ENCODE data around the gene TMC1.

TMC1 gene

DNA sequence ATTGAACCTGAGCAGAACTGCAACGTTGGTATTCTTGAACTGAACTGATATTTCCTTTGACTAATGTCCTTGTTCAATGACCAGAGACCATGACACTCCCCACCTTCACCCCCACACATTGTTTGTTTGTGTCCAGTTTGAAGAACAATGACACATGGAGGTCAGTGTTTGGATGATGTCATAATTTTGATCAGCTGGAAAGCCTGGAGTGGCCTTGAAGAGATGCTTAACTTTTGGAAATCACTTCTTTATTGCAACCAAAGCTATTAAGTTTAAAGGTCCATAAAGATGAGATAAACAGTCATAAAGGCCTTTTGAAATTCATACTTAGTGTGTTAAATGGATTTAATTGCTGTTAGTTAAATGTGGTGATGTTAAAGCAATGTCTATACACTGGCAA, 92.7 kb downstream of the TMC1 start:
- no peak for DNase-seq (ENCODE audit: low spot score)

DNA sequence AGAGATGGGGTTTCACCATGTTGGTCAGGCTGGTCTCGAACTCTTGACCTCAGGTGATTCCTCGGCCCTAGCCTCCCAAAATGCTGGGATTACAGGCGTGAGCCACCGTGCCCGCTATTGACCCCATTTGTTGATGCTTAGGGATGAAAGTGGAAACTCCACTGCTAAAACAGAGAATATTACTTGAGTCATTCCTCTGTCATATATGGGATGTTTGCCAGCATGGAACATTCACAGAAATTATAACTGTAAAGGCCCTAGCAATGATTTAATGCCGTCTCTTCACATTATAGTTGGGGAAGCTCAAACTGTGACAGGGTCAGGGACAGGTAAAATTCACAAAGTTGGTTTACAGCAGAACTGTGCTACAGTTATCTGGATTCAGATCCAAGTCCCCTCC, 94.5 kb downstream of the TMC1 start:
- DNase-seq (ENCODE audit: low spot score), result no peak

DNA sequence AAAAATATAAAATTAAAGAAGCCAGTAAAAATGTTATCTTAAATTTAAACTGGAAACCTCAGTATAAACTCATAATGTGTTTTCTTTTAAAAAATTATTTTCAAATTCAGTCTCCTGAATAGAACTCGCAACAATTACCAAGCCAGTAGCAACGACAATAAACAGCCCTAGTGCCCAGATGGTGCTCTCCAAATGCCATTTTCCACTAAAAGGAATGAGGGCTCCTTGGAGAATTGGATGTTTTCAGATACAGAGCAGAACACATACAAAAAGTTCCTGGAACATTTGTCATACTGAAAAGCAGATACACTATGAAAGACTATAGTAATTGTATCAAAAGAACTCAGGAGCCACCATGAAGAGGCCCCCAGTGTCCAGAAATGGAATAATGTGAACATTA, 97.4 kb downstream of the TMC1 start:
- DNase-seq (ENCODE audit: low spot score), result no peak

DNA sequence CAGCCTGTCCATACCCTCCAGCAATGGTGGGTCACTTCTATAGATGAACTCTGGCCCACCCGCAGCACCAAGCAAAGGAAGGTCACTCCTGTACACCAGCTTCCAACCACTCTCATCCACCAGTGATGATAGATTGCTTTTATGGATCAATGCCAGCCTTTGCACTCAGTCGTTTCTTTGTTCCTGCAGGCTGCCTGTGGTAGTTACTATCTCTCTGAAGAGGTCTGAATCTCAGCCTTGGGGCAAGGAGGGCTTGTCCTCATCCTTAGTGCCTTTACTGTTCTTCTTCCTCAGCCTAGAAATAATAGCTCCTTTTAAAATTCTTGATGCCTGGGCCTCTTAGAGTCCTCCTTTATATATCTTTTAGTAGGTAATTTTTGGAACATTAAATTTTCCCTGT, 100.8 kb downstream of the TMC1 start:
- DNase-seq (ENCODE audit: low spot score), result no peak

DNA sequence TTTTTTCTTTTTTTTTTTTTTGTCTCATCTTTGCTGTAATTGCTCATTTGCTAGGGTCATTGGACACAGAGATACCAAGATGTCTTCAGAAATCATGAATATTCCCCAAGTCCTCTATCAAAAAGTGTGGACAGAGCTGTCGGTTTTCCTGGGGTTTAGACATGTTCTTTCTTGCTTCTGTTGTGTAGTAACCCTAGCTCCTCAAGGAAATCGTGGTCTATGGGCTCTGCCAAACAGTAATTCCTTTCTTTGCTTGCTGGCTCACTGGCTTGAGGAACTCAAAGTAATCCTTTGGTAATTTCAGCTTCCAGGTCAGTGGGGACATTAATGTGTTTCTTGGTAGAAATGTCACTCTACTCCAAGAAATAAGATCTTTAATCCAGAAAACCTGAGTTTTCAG, 101.7 kb downstream of the TMC1 start:
- no peak for DNase-seq (ENCODE audit: low spot score)

DNA sequence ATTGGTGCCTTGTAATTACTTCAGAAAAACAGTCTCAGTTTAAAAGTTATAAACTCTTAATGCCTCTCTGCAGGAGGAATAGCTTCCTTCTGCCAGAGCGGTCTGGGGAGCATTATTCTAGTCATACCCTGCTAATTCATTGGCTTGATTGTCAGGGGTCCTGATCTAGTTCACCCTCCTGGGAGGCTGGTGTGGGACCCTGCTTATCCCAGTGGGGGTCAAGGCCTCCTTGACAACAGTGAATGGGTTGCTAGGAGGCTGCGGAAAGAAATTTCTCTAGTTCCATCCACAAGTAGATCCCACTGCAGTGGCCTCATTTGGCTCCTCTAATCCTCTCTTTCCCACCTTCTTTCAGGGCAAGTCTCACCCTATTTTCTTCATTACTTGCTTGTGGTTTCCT, 105.7 kb downstream of the TMC1 start:
- DNase-seq (ENCODE audit: low spot score), result no peak

DNA sequence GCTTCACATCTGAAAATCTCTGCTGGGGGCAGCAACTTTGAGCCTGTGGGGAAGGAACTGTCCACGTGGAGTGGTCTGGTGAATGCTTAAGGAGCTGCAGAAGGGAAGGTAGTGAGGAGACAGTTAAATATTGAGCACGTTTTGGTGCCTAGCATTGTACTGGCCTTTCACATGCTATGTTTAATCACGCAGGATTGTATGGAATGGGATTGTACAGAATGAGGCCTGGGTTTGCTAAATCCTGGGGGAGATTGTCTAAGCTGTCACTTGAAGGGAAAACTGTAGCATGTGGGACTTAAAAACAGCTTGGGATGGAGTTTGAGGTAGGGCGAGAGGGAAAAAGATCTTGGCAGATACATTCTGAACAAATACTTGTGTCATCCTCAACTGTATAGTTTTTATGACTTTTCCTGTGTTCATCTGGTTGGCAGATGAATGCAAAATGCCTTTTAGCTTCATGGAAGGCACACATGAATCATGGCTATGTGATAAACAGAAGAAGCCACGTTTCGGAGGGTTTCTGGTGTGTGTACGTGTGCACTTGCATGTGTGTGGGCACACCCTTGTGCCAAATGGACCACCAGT, 106.6 kb downstream of the TMC1 start:
- no peak for DNase-seq (ENCODE audit: low spot score)

DNA sequence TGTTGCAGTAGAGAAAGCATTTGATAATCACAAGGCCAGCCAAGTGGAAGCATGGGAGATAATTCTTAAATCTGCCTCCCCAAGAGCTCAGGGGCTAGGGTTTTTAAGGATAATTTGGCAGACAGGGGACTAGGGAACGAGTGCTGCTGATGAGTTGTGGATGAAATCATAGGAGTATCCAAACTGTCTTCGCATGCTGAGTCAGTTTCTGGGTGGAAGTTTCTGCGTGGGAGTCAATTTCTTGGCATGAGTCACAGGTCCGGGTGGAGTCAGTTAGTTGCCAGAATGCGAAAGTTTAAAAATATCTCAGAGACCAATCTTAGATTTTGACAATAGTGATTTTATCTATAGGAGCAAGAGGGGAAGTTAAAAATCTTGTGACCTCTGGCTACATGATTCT, 112.6 kb downstream of the TMC1 start:
- DNase-seq (ENCODE audit: low spot score), result no peak

DNA sequence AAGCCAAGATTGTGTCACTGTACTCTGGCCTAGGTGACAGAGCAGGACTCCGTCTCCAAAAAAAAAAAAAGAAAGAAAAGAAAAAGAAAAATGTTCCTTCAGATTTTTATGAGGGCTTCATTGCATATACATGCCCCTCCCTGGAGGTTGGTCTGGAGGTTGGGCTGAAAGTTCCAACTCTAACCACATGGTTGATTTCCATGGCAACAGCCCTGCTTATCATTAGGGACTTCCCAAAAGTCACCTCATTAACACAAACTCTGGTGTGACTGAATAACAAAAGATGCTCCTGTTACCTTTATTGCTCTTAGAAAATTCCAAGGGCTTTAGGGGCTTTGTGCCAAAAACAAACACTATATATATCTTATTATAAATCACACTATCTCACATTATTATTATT, 113.8 kb downstream of the TMC1 start:
- DNase-seq (ENCODE audit: low spot score), result no peak

DNA sequence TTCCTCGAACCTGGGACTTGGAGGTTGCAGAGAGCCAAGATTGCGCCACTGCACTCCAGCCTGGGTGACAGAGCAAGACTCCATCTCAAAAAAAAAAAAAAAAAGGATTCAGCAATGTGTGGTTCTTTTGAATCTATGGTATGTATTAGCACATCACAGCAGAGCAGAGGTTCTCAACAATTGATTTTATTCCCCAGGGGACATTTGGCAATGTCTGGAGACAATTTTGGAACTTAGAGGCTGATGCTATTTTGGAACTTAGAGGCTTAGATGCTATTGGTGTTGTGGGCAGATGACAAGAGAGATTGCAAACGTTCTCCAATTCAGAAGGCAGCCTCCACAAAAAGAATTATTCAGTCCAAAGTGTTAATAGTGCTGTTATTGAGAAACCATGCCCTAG, 115.2 kb downstream of the TMC1 start:
- no peak for DNase-seq (ENCODE audit: low spot score)

DNA sequence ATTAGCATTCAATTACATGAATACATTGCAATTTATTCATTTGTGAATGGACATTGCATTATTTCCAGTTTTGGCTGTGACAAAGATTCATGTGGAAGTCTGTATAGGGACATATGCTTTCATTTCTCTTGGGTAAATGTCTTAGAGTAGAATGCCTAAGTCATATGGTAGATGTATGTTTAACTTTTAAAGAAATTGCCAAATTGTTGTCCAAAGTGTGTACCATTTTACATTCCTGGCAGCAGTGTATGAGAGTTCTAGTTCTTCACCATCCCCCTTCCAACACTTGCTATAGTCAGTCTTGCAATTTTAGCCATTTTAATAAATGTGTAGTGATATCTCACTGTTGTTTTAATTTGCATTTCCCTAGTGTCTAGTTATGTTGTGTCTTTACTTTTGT, 122.2 kb downstream of the TMC1 start:
- no peak for DNase-seq (ENCODE audit: low spot score)

DNA sequence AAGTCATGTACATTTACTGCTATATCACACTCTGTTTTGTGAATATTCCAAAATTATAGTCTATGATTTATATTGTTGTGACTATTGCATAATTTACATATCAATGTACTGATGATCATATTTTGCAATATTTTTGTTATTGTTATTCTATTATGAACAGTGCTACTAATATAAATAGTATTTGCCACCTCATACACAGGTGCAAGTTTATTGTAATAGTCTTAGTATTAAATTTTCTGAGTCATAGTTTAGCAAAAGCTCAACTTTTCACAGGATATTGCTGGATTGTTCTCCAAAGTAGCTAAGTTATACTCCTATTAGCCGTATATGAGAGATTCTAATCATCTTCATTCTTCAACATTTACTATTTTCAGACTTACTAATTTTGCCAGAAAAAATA, 124.7 kb downstream of the TMC1 start:
- DNase-seq (ENCODE audit: low spot score), result no peak

DNA sequence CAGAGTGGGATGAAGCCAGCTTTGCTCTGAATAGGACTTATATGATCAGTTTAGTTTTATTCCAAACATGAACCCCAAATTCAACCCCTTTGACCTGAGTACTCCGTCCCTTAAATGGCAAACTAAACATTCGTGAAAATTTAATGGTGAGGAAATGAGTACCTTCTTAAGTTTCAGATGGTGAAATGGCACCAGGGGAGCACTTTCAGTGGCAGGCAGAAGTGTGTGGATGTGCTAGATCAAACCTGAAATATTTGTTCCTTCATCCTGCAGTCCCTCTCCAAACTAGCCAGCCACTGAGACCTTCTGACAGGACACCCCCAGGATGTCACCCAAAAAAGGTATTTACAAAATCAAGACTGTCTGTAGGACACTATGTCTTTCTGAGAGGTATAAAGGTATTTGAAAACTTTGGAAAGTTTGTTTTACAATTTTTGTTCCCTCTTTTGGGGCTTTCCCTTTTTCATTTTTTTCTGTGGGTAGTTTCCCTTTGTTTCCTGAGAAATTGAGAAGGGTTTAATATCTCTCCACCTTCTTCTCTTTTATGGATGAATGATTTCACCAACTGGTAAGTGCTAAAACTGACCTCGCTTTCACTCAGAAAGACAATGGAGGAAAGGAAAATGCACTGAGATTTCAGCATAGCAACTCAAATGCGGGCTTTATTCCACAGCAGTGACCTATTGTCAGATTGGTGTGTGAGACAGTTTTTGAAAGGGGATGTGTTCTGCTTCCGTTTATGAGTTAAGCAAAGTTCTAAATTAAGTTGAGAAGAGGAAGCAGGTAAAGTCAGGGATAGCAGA, 127.1 kb downstream of the TMC1 start:
- DNase-seq (ENCODE audit: low spot score), result no peak

DNA sequence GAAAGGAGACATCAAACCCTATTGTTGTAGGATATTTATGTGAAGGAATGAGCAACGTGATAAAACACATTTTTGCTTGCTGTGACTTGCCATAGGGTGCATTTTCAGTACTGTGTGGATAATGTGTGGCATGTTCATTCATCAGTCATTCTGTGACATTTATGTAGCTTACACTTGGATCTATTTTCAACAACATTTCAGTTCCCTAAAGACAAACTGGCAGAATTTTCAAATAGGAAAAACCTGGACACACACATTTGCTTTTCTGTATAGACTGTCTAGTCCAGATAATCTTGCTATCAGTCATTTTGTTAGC, 127.7 kb downstream of the TMC1 start:
- no peak for DNase-seq (ENCODE audit: low spot score)

DNA sequence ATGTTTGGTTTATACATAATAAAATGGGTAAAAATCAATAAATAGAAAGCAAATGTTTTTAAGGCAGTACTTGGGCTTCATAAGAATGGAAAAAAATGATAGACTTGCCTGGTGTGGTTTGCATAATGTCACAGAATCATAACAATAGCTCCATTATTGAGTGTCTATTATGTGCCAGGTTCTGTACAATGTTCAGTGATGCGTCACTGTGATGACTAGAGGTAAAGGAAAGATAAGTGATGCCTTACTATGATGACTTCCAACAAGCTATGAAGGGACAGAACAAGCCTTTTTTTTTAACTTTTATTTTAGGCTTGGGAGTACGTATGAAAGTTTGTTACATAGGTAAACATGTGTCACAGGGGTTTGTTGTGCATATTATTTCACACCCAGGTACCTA, 128.8 kb downstream of the TMC1 start:
- no peak for DNase-seq (ENCODE audit: low spot score)

DNA sequence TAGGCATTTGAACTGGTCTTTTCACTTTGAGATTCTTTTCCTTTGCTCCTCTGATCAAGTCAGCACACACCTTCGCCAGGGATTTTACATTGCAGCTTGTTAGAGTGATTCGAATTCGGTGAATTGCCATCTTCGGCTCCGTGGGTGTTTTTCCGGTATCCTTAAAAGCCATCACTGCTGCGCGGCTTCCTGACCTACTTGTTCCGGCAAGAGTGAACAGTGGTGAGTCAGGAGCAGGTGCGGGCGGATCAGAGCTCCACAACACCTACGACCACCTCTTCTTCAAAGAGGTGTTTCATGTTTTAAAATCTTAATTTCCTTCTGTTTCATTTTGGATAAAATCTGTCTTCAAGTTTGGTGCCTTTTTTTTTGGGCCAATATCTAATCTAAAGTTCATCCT, 134.6 kb downstream of the TMC1 start:
- DNase-seq (ENCODE audit: low spot score), result no peak

DNA sequence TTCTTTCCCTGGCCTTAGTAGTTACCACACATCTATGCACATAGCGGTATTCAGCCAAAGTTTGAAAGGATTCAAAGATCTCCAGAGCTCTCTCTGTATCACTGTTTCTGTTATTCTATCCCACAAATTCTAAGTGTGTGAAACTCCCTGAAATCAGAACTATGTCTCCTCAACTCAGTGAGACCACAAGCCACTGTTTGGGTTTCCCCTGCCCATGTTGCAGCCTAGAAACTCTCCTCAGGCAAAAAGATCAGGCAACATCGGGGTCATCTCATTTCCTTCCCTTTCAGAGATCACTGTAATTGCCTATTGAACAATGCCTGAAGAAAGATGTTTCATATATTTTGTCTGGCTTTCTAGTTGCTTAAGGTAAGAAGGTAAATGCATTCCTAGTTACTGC, 135.6 kb downstream of the TMC1 start:
- no peak for DNase-seq (ENCODE audit: low spot score)

DNA sequence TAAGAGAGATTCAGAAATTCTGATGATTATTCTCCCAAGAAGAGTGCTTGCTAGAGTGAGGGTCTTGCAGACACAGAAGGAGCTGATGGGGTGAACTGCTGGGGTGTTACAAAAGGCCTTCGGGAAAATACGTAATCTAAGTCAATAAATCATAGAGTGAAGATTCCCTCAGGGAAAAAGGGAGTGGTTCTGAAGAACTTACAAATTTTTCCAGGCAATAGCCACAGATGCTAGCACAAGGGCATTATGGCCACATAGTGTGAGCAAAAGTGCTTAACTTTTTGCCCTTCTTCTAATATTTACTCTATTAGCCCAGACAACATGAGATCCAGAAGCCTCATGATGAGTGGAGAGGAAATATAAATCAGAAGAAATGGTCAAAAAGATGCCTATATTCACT, 137.3 kb downstream of the TMC1 start:
- no peak for DNase-seq (ENCODE audit: low spot score)

DNA sequence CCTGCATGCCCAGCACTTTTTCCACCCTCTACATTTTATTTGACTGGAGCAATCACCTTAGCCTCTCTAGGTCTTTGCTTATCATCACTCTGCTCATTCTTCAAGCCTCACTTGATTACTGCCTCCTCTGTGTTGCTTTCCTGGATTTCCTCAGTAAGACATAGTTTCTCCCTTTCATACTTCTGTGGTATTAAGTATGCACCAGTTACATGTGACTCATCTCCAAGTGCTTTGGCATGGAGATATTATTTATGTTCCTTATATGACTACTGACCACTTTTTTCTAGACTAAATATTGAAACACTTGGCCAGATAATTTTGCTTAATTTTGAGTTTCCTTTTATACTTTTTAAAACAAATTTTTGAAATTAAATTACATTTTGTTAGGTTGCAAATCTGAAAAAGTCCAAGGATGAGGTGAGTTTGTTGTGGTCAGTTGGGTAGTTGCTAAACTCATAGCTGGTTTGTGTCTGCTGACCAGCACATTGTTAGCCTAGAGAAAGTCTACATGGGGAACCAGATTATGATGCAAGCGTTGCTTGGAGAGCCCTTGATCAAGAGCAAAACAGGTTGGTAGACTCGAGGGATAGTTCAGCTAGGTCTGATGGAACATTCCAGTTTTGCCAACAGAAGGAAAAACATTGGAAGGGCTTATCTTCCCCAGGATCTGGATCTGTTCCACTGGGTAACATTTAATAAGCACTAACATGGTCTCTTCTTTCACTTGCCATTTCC, 140.2 kb downstream of the TMC1 start:
- no peak for DNase-seq (ENCODE audit: low spot score)

DNA sequence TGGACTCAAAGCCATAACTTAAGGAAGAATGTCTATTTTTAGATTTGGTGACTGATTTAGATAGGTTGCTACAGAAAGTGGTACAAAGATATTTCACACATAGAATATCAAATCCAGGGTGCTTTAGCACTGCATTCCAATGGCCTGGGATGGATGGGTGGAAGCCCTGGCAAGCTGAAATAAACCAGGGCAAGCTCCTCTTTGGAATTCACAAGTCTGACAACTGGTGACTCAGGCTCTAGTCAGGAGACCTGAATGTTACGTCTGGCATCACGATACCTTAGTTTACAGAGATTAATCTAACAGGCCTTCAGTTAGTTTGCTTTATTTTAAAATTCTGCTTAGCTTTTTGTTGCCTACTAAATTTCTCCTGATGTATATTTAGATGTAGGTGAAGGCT, 144.0 kb downstream of the TMC1 start:
- DNase-seq (ENCODE audit: low spot score), result no peak

DNA sequence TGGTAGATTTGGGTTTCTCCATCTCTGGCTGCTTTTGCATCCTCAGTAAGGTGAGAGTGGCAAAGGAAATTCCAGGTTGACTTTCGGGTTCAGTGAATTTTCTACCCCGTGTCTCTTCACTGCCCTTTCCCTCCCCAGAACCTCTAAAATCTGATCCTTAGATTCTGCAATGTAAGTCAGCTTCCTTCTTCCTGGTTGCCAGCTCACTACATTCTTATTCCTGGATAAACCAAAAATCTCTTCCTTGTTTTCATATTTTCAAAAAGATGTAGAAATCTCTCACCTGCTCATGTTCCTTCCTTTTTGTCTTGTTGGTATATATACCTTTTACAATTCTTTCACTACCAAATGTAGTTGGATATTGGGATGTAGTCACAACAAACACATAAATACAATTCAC, 145.8 kb downstream of the TMC1 start:
- DNase-seq (ENCODE audit: low spot score), result no peak

DNA sequence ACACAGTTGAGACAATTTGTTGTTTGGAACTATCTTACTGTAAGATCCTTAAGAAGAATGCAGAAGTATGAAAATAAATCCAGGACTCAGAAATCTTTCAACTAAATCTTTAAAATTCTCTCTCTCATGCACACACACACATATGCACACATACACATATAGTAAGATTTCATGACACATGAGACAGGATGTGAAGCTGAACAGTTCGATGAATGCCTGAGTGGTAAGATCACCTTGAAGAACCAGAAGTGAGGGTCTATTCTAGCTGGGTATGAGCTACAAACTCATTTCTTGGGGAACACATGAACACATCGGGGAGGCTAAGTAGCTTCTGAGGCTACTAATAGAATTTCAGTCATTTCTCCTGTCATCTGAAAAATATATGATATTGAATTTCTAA, 153.6 kb downstream of the TMC1 start:
- DNase-seq (ENCODE audit: low spot score), result no peak

DNA sequence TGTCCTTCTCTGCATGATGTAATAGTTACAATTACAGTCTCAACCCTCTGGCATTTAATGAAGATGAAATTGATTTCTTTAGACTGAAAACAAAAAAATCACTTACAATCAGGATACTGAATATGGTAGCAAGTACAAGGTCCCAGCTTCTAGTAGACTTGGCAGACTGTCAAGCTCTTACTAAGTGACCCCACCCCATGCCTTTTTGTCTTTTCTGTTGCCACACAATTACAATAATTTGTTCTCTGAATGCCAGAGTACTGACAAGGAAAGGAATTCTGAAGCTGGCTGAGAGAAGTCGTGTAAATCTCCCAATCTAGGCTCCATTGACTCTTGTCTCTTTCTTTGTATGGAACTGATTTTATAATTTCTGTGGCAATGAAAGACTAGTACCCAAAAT, 154.2 kb downstream of the TMC1 start:
- no peak for DNase-seq (ENCODE audit: low spot score)
